HG03558 (cell line): ENCODE results near the gene NOL4L.

Source experiments
- ATAC-seq: cut with Tn5 transposase; IDR thresholded peaks from one replicate; pipeline ENCODE4 v1.9.1; 2021; ENCODE audit warnings: moderate number of reproducible peaks; ENCODE audit not compliant: unreplicated experiment; ENCODE audit errors: extremely low read depth

Gene NOL4L

DNA sequence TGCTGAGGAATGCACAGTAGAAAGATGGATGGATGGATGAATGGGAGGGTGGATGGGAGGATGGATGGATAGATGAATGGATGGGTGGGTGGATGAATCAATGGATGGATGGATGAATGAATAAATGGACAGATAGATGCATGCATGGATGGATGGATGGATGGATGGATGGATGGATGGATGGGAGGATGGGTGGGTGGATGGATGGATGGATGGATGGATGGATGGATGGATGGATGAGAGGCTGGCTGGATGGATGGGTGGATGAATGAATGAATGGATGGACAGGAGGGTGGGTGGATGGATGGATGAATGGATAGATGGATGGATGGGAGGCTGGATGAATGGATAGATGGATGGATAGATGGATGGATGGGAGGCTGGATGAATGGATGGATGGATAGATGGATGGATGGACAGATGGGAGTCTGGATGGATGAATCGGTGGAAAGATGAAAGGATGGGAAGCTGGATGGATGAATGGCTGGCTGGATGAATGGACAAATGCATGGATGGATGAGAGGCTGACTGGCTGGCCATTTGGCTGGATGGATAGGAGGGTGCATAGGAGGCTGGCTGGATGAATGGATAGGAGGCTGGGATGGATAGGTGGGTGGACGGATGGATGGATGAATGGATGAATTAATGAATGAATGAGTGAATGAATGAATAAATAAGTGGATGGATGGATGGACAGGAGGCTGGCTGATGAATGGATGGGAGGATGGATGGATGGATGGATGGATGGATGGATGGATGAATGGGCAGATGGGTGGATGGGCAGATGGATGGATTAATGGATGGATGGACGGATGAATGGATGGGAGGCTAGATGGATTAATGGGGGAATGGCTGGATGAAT lies 28.3 kb upstream of the NOL4L start:
- ATAC-seq: no peak

DNA sequence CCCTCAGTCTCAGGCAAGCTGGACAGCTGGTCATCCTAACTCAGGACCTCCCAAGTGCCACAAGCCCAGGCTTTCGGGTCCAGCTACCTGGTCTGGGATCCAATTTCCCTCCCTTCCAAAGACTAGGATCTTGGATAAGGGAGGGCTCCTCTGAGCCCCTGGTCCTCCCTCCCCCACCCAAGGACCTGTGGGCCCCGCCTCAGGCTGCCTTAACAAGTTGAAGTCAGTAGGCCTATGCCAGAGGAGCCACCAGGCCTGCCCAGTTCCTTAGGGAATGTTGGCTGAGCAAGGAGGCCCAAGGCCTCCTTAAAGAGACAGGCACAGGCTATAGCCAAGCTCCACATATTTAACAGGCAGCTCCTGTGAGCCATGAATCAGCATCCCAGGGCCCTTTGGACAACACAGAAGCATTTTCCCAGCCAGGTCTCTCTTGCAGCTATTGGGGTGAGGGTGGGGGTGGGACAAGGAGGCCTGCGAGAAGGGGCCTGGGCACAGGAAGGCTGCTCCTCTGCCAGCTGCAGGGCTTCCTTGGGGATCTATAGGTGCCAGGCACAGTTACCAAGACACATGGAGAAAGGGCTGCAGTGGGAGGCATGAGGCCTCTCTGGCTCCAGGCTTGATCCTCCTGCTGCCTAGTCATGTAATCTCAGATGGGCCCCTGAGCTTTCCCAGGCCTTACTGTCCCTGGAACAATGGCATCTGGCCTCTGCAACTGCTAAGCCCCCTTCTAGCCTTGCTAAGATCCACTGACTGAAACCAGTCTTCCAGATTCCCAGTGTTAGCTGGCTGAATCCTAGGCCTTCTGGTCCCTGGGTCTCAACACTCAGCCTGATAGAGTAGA lies 27.4 kb upstream of the NOL4L start:
- ATAC-seq: no peak

DNA sequence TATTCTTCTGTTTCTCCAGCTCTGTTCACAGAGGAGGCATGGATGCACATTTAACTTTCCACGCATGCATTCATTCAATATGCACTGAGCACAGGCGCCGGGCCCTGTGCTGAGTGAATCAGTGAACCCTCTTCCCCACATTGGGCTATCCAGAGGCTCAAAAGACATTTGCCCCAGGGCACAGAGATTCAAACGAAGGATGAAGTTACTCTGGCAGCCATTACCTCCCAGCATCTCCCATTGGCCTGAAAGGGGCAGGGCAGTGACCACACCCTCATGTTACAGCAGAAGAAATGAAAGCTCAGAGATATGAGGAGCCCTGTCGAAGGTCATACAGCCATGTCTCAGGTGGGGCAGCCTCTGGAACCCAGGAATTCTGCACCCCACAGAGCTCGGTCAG lies 26.7 kb upstream of the NOL4L start:
- no peak for ATAC-seq

DNA sequence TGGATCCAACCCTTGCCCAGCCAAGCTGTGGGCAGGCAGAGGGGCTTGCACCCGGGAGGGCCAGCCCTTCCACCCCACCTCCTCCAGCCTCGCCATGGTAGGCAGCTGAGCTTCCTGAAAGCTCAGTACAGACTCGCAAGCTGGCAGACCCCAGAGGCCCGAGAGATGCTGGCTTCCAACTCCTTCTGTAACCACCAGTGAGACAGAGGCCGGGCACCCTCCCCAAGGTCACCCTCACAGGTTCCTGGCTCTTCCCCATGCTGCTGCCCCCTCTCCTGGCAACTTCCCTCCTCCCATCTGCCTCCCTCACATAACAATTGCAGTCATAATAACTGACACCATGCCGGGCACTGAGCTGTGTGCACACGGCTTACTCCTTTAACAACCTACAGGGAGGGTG lies 26.2 kb upstream of the NOL4L start:
- ATAC-seq: no peak

DNA sequence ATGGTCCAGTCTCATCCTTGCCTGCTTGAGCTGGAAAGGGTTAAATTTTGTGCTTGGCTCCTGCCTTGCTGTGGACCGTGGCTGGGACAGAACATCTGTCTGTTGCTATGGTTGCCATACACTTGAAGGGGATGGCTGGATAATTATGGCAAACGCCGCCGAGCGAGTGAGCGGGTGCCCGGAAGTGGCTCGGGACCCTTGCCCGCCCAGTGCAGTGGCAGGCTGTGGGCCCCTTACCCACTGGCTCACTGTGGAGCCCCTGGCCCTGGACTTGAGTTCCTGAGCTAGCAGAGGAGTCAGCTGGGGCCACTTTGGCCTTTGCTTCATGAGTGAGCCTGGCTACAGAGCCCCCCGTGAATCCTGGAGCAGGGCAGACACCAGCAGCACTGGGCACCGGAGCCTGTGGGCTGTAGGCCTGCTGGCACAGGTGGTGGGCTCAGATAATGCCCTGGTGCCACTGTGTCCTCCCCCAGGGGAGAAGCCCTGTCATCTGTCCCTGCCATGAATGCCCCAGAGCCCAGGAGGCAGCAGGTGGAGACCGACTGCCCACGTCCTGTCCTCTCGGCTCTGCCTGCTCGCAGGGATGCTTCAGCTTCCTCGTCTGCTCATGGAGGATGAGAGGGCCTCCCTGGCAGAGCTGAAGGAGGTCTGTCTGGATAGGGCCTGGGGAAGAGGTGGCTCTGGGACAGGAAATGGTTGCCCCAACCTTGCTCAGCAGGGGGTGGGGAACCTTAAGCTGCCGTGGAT lies 25.5 kb upstream of the NOL4L start:
- no peak for ATAC-seq

DNA sequence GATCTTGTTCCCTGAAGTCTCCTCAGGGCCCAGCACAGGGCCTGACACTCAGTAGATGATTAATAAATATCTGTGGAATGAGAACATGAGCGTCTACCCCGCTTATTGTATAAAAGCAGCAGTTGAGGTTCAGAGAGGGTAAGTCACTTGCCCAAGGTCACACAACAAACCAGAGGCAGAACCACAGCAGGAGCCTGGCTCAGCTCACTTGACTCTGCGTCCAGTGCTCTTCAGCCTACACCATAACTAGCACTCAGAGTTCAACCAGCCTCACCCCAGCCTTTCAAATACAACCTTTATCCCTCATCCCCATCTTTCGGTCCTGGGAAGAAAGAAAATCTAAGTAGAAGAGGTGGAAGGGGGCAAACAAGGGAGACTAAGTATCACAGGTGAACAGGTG lies 24.9 kb upstream of the NOL4L start:
- no peak for ATAC-seq

DNA sequence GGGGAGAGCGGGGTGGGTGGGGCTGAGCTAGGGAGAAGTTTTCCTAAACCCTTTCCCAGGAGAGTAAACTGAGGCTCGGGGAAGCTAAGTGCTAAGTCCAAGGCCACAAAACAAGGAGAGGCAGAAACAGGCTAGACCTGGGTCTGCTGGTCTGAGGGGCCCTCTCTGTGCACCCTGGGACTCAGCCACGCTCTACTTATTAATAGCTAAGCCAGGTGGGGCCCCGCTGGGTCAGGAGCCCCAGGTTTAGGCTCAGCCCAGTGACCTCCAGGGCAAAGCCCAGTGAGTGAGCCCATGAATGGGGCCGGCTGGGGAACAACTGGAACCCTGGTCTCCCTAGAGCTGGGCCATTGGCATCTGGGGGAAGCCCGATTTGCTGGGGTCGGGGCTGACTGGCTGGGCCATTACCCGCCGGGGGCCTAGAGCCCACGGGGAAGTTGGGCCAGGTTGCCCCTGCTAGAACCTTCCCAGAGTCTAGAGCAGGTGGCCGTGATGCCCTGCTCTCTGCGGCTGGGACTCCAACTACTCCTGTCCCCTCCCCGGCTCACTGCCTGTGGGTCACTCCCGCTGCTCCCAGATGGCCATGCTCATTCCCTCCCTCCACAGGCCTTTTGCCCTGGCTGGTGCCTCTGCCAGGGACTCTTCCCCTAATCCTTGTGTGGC lies 24.1 kb upstream of the NOL4L start:
- no peak for ATAC-seq

DNA sequence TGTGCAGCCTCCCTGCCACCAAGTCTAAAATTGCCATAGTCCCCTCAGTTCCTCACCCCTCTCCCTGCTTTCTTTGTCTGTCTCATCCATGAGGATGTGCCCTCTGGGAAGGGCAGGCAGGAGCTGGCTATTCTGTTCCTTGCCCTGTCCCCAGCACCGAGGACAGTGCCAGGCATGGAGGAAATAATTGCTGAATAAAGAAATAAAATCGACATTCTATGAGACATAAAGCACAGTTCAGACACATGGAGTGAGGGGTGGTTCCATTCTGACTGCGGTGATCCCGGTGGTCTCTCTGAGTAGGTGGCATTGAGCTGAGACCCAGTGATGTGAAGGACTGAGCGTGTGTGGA lies 23.5 kb upstream of the NOL4L start:
- ATAC-seq: no peak

DNA sequence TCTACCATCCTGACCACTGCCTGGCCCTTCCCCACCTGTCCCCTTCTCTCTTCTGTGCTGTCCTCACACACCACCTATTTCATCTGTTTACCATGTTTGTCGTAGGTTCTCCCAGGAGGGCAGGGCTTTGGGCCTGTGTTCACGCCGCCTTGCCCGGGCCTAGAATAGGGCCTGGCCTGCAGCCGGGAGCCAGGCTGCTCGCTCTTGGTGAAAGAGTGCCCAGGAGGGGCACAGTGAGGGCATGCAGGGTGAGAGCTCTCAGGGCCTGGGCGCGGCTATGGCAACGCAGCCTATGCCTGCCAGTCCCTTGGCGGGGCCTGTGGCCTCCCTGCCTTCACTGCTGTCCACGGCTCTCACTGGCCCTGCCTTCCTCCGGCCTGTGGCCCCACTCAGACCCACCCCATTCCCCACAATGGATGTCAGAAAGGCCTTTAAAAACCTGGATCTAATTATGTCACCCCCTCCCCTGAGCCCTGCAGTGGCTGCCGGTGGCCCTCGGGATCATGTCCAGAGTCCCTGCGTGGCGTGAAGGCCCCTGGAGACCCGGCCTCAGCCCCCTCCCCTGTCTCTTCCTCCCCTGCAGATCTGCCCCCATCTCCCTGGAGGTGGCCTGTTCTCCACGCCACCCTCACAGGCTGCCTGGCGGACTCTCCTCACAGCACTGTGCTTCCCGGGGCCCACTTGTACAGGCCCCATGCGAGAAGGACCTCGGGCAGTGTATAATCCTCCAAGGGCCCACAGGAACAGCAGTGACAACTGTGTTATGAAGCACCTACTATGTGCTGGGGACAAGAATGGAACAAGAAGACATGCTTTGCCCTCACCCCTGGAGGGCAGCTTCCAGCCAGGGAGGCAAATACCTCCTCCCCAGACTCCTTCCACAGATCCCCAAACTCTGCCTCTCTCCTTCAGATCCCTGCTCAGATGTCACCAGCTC lies 22.9 kb upstream of the NOL4L start:
- no peak for ATAC-seq

DNA sequence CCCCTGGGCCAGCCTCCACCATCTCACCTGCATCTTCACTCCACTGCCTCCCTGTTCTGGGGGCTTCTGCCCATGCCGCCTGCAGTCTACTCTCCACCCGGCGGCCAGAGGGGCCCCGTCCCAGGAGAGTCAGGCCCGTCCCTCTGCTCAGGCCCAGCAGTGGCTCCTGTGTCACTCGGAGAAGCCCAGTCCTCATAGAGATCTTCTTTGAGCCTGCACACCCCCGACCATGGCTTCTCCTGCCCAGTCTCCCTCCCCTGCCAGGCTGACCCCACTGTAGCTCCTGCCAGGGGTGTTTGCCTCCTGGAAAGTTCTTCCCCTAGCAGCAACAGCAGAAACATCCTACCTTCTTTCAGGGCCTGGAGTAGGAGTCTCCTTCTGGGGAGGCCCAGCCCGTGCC lies 22.2 kb upstream of the NOL4L start:
- ATAC-seq: no peak

DNA sequence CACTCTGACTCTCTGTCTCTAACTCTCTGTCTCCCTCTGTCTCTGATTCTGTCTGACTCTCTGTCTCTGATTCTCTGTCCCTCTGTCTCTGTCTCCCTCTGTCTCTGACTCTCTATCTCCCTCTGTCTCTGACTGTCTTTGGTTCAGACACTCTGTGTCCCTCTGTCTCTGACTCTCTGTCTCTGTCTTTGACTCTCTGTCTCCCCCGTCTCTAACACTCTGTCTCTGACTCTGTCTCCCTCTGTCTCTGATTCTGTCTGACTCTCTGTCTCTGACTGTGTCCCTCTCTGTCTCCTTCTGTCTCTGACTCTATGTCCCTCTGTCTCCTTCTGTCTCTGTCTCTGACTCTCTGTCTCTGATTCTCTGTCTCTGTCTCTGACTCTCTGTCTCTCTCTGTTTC lies 21.7 kb upstream of the NOL4L start:
- ATAC-seq: no peak

DNA sequence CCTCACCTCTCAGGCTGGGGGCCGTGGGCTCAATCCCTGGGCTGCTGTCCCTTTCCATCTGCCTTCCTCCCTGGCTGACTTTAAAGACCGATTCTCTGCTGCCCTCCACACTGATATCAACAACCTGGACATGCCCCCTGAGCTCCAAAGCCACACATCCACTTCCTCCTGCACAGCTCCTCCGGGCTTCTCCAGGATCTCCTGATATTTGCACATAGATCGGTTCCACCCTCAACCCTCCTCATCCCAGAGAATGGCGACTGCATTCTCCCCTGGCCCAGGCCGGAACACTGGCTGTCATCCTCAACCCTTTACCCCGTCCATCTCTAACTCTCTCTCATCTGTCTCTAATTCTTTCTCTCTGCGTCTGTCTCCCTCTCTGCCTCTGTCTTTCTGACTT lies 21.0 kb upstream of the NOL4L start:
- no peak for ATAC-seq

DNA sequence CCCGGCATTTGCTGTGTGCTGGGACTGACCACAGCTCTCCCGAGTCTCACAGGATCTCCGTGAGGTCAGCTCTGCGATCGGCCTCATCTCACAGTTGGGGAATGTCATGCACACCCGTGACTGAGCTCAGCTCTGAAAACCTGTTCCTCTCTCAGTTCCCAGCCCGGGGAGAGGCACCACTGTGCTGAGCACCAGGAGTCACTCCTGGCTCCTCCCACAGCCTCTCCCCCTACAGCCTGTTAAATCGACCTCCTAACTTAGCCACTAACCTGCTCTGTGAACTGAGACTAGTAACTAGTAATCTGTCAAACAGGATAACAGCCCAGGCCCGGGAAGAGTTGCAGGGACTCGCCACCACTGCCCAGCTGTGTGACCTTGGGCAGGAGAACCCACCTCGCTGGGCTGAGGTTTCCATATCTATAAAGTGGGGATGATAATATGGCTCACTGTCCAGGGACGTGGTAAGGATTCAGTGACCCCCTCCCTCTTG lies 20.1 kb upstream of the NOL4L start:
- ATAC-seq: no peak

DNA sequence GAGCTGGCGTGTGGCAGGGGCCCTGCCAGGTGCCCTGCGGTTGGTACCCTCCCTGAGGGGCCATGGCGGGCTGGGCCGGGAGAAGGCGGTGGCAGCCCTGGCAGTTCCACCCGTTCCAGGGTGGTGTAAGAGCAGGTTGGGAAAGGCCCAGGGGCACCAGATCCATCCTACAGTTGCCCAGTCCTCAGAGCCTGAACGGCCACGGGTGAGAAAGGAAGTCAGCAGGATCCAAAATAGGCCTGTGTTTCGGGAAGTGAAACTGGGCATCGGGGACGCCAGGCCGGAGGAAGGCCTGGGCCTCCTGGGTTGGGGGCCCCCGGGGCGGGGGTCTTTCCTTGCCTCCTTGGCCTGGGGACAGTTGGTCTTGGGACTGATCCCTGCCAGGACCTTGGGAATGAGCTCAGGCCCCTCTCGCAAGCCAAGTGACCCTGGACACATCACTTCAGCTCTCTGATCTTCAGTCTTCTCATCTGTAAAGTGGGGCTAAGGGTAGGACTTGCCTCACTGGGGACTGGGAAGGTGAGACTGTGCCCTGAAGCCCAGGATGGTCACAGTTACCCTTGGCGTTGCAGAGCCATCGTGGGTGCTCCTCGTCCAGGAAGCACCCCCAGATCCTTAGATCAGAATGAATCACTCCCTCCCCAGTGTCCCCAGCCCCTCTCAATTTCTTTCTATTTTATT lies 18.1 kb upstream of the NOL4L start:
- no peak for ATAC-seq

DNA sequence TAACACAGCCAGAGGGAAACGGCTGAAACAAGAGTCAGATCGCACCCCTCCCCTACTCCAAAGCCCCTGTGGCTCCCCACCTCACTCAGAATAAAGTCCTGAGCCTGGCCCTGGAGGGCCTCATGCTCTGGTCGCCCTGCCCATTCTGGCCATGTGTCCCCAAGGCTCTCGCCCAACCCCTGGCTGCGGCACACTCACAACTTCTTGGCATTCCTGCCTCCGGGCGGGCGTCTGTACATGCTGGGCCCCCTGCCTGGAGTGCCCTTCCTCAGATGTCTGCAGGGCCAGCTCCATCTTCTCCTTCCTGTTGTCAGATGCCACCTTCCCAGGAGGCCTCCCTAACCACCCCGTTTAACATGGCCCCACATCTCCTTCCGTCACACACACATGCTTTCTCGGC lies 17.1 kb upstream of the NOL4L start:
- no peak for ATAC-seq

DNA sequence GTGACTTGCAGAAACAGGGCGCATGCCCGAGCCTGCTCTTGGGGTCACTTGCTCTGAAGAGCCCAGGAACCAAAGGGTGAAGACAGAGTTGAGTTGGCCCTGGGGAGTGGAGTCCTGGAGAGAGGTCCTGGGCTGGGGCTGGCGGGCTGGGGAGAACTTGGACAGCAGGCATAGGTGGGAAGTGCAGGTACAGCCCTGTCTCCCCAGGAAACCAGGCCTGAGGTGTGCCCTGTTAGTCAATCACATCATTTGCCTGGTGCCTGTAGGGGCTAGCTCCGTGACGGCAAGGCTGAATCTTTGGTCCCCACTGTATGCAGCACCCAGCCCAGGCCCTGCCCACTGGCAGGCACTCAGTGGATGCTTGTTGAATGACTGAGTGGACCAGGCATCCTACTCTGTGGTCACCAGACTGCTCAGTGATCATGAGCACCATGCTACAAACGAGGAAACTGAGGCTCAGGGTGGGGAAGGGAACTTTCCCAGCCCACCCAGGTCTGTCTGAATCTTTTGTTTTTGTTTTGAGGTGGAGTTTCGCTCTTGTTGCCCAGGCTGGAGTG lies 15.6 kb upstream of the NOL4L start:
- ATAC-seq: no peak

DNA sequence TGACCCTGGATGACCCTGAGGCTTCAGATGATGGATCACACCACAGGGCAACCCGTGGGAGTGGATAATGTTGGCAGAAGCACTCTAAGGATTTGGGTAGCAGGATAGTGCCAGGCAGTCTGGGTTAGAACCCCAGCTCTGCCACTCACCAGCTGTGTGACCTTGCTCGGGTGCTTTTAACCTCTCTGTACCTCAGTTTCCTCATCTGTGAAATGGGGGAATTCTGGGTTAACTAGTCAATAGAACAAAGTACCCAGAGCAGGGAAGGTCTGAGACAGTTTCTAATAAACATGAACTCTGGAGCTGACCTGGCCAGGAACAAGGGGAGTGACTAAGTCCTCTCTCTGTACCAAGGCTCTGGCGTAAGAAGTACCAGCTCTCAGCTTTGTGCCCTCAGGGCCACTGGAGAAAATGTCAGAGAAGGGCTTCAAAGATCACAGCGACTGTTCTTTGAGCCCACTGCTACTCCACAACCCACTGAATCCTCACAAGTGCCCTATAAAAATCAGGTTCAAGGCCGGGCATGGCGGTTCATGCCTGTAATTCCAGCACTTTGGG lies 14.7 kb upstream of the NOL4L start:
- ATAC-seq: no peak

DNA sequence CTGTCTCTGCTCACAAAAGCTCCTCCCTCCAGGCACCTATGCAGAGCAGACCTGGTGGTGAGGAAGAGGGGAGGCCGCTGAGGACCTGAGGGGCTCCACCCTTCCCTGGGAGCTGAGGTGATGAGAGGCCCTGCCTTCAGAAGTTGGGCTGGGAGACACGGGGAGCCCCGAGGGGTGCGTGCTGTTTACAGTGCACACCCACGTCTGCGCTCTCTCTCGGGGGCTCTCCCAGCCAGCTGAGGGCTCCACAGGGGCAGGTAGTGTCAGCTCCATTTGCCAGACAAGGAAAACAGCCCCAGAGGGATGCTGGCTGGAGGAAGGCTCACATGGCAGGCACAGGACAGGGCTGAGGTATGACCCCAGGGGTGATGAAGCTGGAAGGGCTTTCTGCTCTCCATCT lies 13.5 kb upstream of the NOL4L start:
- ATAC-seq: no peak
